ENCODE measurements around the gene TOB2.

- no peak for TF ChIP-seq TCF12 (IDR thresholded peaks at IDR 0.05; ENCODE audit: low read depth)
- no peak for TF ChIP-seq TAF1 (IDR thresholded peaks at IDR 0.05; ENCODE audit: low read depth)
- TF ChIP-seq EP300 (IDR thresholded peaks at IDR 0.05; ENCODE audit: borderline replicate concordance): no peak
- no peak for TF ChIP-seq MAX (IDR thresholded peaks at IDR 0.05)
- TF ChIP-seq ZBTB7A (IDR thresholded peaks at IDR 0.05; ENCODE audit: low read depth): no peak
- TF ChIP-seq RAD21 (IDR thresholded peaks at IDR 0.05; ENCODE audit: low read depth): no peak
- no peak for TF ChIP-seq USF1 (IDR thresholded peaks at IDR 0.05)
- TF ChIP-seq REST (IDR thresholded peaks at IDR 0.05; ENCODE audit: low read depth): no peak
- TF ChIP-seq TEAD4 (IDR thresholded peaks at IDR 0.05): no peak
- no peak for TF ChIP-seq FOXM1 (IDR thresholded peaks at IDR 0.05; ENCODE audit: borderline replicate concordance, low read depth)
- TF ChIP-seq EGR1 (IDR thresholded peaks at IDR 0.05): no peak
- no peak for TF ChIP-seq YY1 (IDR thresholded peaks at IDR 0.05; ENCODE audit: low read depth)
Measured at GRCh38 chr22:41410311-41410751, 36.3 kb downstream of the TOB2 start.
